ENCODE measurements around the gene DUOX2.

The DUOX2 gene

GRCh38 chr15:45143056-45143455 lies 29.1 kb upstream of the DUOX2 start:
- Histone ChIP-seq H4K20me1 (ENCODE audit: insufficient read depth, low read length) (no peaks in the 10 kb centered on the region), H3K36me3 (ENCODE audit: insufficient read depth, low read length) (no peaks in the 10 kb centered on the region), H3K79me2 (ENCODE audit: insufficient read depth, low read length) (no peaks in the 10 kb centered on the region), H3K9me3 (ENCODE audit: low read length) (no peaks in the 10 kb centered on the region), H3K9ac (ENCODE audit: low read length) (no peak overlapping the region), H3K9me2 (ENCODE audit: low read depth, low read length) (no peaks in the 10 kb centered on the region), H3K4me1 (ENCODE audit: insufficient read depth, low read length, severe bottlenecking) (no peaks in the 10 kb centered on the region), H3K4me2 (ENCODE audit: low read length) (no peak overlapping the region), H2AFZ (ENCODE audit: low read length) (no peak overlapping the region), H3F3A (ENCODE audit: insufficient read depth, low read length) (no peaks in the 10 kb centered on the region), H3K27me3 (ENCODE audit: insufficient read depth, low read length) (no peaks in the 10 kb centered on the region), H3K4me3 (ENCODE audit: low read depth, low read length, poor library complexity, severe bottlenecking) (no peak overlapping the region), H3K27ac (ENCODE audit: low read depth, low read length, poor library complexity, severe bottlenecking) (no peak overlapping the region)
- TF ChIP-seq CTCF (IDR thresholded peaks at IDR 0.05; ENCODE audit: low read length) (no peak), EZH2 (IDR thresholded peaks at IDR 0.05; ENCODE audit: borderline replicate concordance, low read length) (no peak)

GRCh38 chr15:45141386-45141785 lies 27.4 kb upstream of the DUOX2 start:
- H3K9ac ChIP-seq (ENCODE audit: low read length) = no peak overlapping the region
- H2AFZ ChIP-seq (ENCODE audit: low read length) = no peak overlapping the region
- no peak overlapping the region for H3K4me2 ChIP-seq (ENCODE audit: low read length)
- H3K9me2 ChIP-seq (ENCODE audit: low read depth, low read length) = no peaks in the 10 kb centered on the region
- no peaks in the 10 kb centered on the region for H3K27me3 ChIP-seq (ENCODE audit: insufficient read depth, low read length)
- H3K27ac ChIP-seq (ENCODE audit: low read depth, low read length, poor library complexity, severe bottlenecking) = no peak overlapping the region
- H3K79me2 ChIP-seq (ENCODE audit: insufficient read depth, low read length) = no peaks in the 10 kb centered on the region
- no peaks in the 10 kb centered on the region for H3K4me1 ChIP-seq (ENCODE audit: insufficient read depth, low read length, severe bottlenecking)
- H3K36me3 ChIP-seq (ENCODE audit: insufficient read depth, low read length) = no peaks in the 10 kb centered on the region
- H3F3A ChIP-seq (ENCODE audit: insufficient read depth, low read length) = no peaks in the 10 kb centered on the region
- H4K20me1 ChIP-seq (ENCODE audit: insufficient read depth, low read length) = no peaks in the 10 kb centered on the region
- no peak for TF ChIP-seq EZH2 (IDR thresholded peaks at IDR 0.05; ENCODE audit: borderline replicate concordance, low read length)
- no peak for TF ChIP-seq CTCF (IDR thresholded peaks at IDR 0.05; ENCODE audit: low read length)
- no peaks in the 10 kb centered on the region for H3K9me3 ChIP-seq (ENCODE audit: low read length)
- H3K4me3 ChIP-seq (ENCODE audit: low read depth, low read length, poor library complexity, severe bottlenecking) = no peak overlapping the region

GRCh38 chr15:45140557-45141250 lies 26.7 kb upstream of the DUOX2 start:
- Histone ChIP-seq H2AFZ (ENCODE audit: low read length) (no peak overlapping the region), H3K9me2 (ENCODE audit: low read depth, low read length) (no peaks in the 10 kb centered on the region), H3F3A (ENCODE audit: insufficient read depth, low read length) (no peaks in the 10 kb centered on the region), H3K9me3 (ENCODE audit: low read length) (no peaks in the 10 kb centered on the region), H3K4me2 (ENCODE audit: low read length) (no peak overlapping the region), H3K9ac (ENCODE audit: low read length) (no peak overlapping the region), H3K4me3 (ENCODE audit: low read depth, low read length, poor library complexity, severe bottlenecking) (no peak overlapping the region), H3K36me3 (ENCODE audit: insufficient read depth, low read length) (no peaks in the 10 kb centered on the region), H4K20me1 (ENCODE audit: insufficient read depth, low read length) (no peaks in the 10 kb centered on the region), H3K27me3 (ENCODE audit: insufficient read depth, low read length) (no peaks in the 10 kb centered on the region), H3K27ac (ENCODE audit: low read depth, low read length, poor library complexity, severe bottlenecking) (no peak overlapping the region), H3K4me1 (ENCODE audit: insufficient read depth, low read length, severe bottlenecking) (no peaks in the 10 kb centered on the region), H3K79me2 (ENCODE audit: insufficient read depth, low read length) (no peaks in the 10 kb centered on the region)
- TF ChIP-seq CTCF (IDR thresholded peaks at IDR 0.05; ENCODE audit: low read length) (no peak), EZH2 (IDR thresholded peaks at IDR 0.05; ENCODE audit: borderline replicate concordance, low read length) (no peak)

Measured in OCI-LY1 (cell line).